Left forelimb (tissue), 1 donor: Measurements from ENCODE around the gene KRTAP12-2.
"Not testable (repeated sequence)": the region's sequence is repeated elsewhere in the genome, so short reads cannot be mapped to it uniquely, and the experiment has no call there.

Experiments
- DNase-seq: peaks from one replicate; pipeline ENCODE4 v3.0.0-alpha.2; 2018; ENCODE audit warnings: low spot score

KRTAP12-2 gene

GRCh38 chr21:44702111-44702972 is 35.6 kb upstream of the KRTAP12-2 start:
- DNase-seq, result no peak

- no peak for DNase-seq
Observed at GRCh38 chr21:44701541-44701940, 34.8 kb upstream of the KRTAP12-2 start.

GRCh38 chr21:44701023-44701400 is 34.3 kb upstream of the KRTAP12-2 start:
- no peak for DNase-seq

- no peak for DNase-seq
Observed at GRCh38 chr21:44700101-44701022, 33.6 kb upstream of the KRTAP12-2 start.

- DNase-seq, result no peak
Observed at GRCh38 chr21:44699502-44700001, 32.8 kb upstream of the KRTAP12-2 start.

GRCh38 chr21:44697811-44698734 is 31.3 kb upstream of the KRTAP12-2 start:
- DNase-seq, result peak; percentile 62

- not testable (repeated sequence) for DNase-seq
Observed at GRCh38 chr21:44697172-44697810, 30.6 kb upstream of the KRTAP12-2 start, which contains the start of gene KRTAP10-12. TSS of gene KRTAP10-12 (plus strand) at chr21:44697172. CDS start at chr21:44697202, 30 bp downstream.

GRCh38 chr21:44696572-44696971 is 29.8 kb upstream of the KRTAP12-2 start:
- DNase-seq, result no peak

GRCh38 chr21:44695641-44696040 is 28.9 kb upstream of the KRTAP12-2 start:
- DNase-seq, result no peak

GRCh38 chr21:44695184-44695583 is 28.5 kb upstream of the KRTAP12-2 start:
- peak; percentile 57 for DNase-seq

GRCh38 chr21:44694776-44695175 is 28.0 kb upstream of the KRTAP12-2 start:
- no peak for DNase-seq

GRCh38 chr21:44692798-44693512 is 26.2 kb upstream of the KRTAP12-2 start:
- DNase-seq, result no peak

- DNase-seq, result no peak
Observed at GRCh38 chr21:44691686-44692085, 25.0 kb upstream of the KRTAP12-2 start.

GRCh38 chr21:44689740-44690139 is 23.0 kb upstream of the KRTAP12-2 start:
- not testable (repeated sequence) for DNase-seq

GRCh38 chr21:44687671-44688070 is 20.9 kb upstream of the KRTAP12-2 start:
- DNase-seq, result peak; percentile 55

GRCh38 chr21:44686843-44687561 is 20.3 kb upstream of the KRTAP12-2 start:
- peak; percentile 50 for DNase-seq

GRCh38 chr21:44686000-44686781 is 19.5 kb upstream of the KRTAP12-2 start:
- DNase-seq, result no peak

- not testable (repeated sequence) for DNase-seq
Observed at GRCh38 chr21:44685050-44685449, 18.3 kb upstream of the KRTAP12-2 start.

- DNase-seq, result no peak
Observed at GRCh38 chr21:44684483-44684882, 17.8 kb upstream of the KRTAP12-2 start.
